ENCODE results near the gene CDK17. TPM values are rescaled to one million over a fixed set of nuclear protein-coding genes. Genes with fewer than 3 reads are reported as not detected.

Gene CDK17
- total RNA-seq, 2 experiments from 2014 or later: 25.2 to 28.5 TPM

DNA sequence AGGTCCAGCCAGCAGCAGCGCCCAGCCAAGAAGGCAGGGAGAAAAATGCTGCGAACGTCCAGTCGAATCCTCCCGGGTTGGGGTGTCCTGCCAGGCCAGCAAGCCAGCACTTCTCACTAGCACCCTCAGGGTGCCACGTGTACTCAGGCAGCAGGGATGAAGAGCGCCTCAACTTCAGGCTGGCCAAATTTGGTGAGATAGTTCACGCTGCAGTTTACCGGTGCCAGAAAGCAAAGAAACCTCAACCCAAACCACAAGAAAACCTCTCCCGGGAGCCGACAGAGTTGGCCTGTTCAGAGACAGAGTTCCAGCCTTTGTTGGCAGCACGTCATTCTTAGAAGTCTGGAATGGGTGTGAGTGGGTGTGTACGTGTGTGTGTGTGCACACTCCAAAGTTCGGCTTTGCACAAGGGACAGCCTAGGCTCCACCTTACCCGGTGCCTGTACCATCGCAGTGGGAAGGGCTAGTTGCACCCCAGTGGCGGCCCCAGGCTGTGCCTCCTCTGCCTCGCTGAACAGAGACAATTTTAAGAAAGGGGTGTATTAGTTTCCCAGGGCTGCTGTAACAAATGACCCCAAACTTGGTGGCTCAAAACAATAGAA, 163.9 kb downstream of the CDK17 start:
- POLR2A ChIA-PET: no interaction called here
- CTCF ChIA-PET: interaction anchor here (1.4 kb wide), 1 partner anchor 21 kb away, joined by 5 read pairs; no protein-coding TSS in a partner anchor

- CTCF ChIA-PET: no interaction called here
- POLR2A ChIA-PET: no interaction called here
Measured at GRCh38 chr12:96235484-96235826, 164.8 kb downstream of the CDK17 start.

- POLR2A ChIA-PET: no interaction called here
- CTCF ChIA-PET: interaction anchor here (0.5 kb wide), 1 partner anchor 177 kb away, joined by 3 read pairs; no protein-coding TSS in a partner anchor
Measured at GRCh38 chr12:96234591-96235483, 165.4 kb downstream of the CDK17 start.

DNA sequence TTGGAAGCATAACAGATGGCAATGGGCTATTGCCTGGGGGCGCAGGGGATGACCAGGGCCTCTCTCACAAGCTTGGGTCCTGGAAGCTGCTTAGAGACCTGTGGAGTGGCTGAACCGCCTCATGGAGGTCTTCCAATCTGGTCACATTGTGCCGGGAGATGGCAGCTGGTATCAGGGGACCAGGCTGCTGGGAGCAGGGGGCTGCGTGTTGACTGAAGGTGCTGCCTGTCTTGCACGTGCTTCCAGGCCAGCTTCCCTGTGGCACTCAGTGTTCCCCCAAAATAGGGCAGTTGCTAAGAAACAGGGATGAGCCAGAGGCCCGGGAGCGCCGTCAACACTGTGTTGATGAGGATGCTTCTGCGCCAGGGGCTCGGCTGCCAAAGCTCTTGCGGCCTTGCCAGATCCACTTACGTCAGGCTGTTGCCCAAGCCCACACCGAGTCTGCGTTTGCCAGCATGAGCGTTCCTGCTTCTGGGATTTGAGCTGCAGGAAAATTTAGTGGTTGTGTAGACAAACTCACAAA, 166.2 kb downstream of the CDK17 start:
- POLR2A ChIA-PET: no interaction called here
- CTCF ChIA-PET: no interaction called here

DNA sequence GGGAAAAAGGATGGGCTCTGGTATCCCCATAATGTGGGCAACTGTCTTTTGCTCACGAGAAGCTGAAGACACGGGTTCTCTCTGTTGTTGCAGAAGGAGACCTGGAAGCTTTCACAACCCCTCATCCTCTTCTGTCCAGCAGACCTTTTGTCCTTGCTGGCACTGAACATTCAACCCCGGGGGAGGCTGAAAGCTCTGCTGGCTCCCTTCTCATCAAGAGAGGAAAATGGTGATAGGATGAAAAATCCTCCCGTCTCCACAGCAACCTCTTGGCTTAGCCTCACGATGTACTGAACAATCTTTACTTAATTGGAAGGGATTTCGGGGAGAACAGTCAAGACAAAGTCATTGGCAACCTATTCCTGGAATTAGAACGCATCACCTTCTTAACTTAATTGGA, 167.1 kb downstream of the CDK17 start:
- CTCF ChIA-PET: no interaction called here
- POLR2A ChIA-PET: no interaction called here

DNA sequence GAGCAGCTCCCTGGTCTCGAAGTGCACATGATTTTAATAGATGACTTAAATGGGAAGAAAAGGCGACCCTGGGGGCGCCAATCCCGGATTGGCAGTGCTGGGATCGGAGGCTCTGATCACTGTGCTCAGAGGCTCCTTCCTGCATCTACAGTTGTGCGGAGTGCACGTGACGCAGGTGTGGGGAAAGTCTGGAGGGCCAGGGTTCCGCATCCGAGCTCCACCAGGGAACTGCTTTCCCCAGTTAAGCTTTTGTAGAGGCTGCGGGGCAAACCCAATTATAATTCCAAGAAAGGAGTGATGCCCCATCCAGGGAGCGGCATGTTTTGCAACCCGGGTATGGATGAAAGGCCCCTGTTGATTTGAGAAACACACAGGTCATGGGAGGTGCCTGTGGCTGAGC, 169.6 kb downstream of the CDK17 start:
- POLR2A ChIA-PET: no interaction called here

GRCh38 chr12:96228566-96229248, 171.5 kb downstream of the CDK17 start:
- CTCF ChIA-PET: no interaction called here

More for the DNA sequence above, 169.6 kb downstream of the CDK17 start:
- CTCF ChIA-PET: interaction anchor here (0.6 kb wide), 1 partner anchor 232 kb away, joined by 3 read pairs; no protein-coding TSS in a partner anchor

More at GRCh38 chr12:96228566-96229248, 171.5 kb downstream of the CDK17 start:
- POLR2A ChIA-PET: no interaction called here

Other genes with a start within 250 kb of the CDK17 start
- 10 to 100 TPM; 18.3 to 19.2 TPM for gene ELK3, start 206.1 kb downstream of the CDK17 start, total RNA-seq
- under 1 TPM; 0.10 to 0.40 TPM for gene CFAP54, start 89.1 kb upstream of the CDK17 start, total RNA-seq